WTC11 (cell line): ENCODE data around the gene HEXD.

Source experiments
- NR1H2 ChIP-seq: sonication (generic); formaldehyde crosslinking; IDR thresholded peaks from 2 replicates; pipeline ENCODE4 v1.9.0; 2021; ENCODE audit warnings: mild to moderate bottlenecking, moderate library complexity, missing genetic modification reagents
- TF ChIP-seq, protein P1 (sequence below): fragments of 200-600 bp; IDR thresholded peaks from 2 replicates; pipeline ENCODE4 v1.8.0; 2022; ENCODE audit warnings: antibody characterized with exemption

DNA sequence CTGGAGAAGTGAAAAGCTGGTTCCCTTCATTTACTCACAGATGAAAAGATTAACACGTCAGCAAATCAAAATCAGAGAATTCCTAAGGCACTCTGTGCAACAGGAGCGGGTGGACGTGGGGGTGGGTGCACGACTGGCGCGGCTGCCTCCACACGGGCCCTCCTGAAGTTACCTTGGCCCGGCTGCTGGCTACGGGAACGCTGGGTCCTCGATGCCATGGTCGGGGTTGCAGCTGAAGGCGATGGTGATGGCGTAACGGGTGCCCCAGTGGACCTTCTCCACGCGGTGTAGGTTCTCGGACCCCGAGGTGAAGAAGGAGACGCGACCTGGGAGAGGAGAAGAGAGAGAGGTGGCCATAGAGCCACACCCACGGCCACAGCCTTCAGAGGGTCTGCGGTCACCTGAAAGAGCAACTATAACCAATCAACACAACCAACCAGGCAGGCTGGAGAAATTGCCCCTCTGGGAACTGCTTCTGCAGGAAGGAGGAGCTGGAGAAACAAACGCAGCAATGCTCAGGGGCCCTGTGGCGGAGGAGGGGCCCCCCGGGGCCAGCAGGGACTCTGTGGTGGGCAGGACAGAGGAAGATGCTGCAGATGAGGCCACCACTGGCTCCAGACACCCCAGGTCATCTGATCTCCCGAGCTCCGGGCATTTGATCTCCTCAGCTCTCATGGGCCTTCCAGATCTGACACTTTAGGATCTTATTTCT lies 25.8 kb upstream of the HEXD start:
- TF ChIP-seq, protein P1, sequence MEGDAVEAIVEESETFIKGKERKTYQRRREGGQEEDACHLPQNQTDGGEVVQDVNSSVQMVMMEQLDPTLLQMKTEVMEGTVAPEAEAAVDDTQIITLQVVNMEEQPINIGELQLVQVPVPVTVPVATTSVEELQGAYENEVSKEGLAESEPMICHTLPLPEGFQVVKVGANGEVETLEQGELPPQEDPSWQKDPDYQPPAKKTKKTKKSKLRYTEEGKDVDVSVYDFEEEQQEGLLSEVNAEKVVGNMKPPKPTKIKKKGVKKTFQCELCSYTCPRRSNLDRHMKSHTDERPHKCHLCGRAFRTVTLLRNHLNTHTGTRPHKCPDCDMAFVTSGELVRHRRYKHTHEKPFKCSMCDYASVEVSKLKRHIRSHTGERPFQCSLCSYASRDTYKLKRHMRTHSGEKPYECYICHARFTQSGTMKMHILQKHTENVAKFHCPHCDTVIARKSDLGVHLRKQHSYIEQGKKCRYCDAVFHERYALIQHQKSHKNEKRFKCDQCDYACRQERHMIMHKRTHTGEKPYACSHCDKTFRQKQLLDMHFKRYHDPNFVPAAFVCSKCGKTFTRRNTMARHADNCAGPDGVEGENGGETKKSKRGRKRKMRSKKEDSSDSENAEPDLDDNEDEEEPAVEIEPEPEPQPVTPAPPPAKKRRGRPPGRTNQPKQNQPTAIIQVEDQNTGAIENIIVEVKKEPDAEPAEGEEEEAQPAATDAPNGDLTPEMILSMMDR: no peak
- no peak for TF ChIP-seq NR1H2 (CRISPR knock-in tag)
